ENCODE data around the gene FKBP8.

- TF ChIP-seq CTCF (conservative IDR thresholded peaks at IDR 0.05; ENCODE audit: low read depth, low read length) (peak; percentile 33), MAFK (IDR thresholded peaks at IDR 0.05; ENCODE audit: low read depth, low read length) (no peak), MAZ (IDR thresholded peaks at IDR 0.05; ENCODE audit: borderline replicate concordance, low read depth, low read length) (no peak), RCOR1 (IDR thresholded peaks at IDR 0.05; ENCODE audit: insufficient replicate concordance, low read length) (no peak), POLR2A (IDR thresholded peaks at IDR 0.05; ENCODE audit: low read depth, low read length) (no peak), CHD1 (IDR thresholded peaks at IDR 0.05; ENCODE audit: low read depth, low read length) (no peak), RFX5 (IDR thresholded peaks at IDR 0.05; ENCODE audit: low read depth, low read length) (no peak), SMC3 (IDR thresholded peaks at IDR 0.05; ENCODE audit: low read depth, low read length) (peak; percentile 37; the same call in 1 of the 2 replicates), FOS (IDR thresholded peaks at IDR 0.05; ENCODE audit: low read depth, low read length) (no peak), MXI1 (IDR thresholded peaks at IDR 0.05; ENCODE audit: borderline replicate concordance, low read depth, low read length) (no peak), ELK1 (IDR thresholded peaks at IDR 0.05; ENCODE audit: borderline replicate concordance, low read depth, low read length) (no peak)
Observed at GRCh38 chr19:18590273-18591272, 47.2 kb upstream of the FKBP8 start.

All from IMR-90 (cell line).